ENCODE results near the gene SPIB. TPM values are rescaled to one million over a fixed set of nuclear protein-coding genes. Genes with fewer than 3 reads are reported as not detected.
A peak's percentile ranks its signal among the peaks of the same experiment; 100 is the strongest.

Gene SPIB
- total RNA-seq, 1 experiment from 2014 or later, result 0.50 TPM

DNA sequence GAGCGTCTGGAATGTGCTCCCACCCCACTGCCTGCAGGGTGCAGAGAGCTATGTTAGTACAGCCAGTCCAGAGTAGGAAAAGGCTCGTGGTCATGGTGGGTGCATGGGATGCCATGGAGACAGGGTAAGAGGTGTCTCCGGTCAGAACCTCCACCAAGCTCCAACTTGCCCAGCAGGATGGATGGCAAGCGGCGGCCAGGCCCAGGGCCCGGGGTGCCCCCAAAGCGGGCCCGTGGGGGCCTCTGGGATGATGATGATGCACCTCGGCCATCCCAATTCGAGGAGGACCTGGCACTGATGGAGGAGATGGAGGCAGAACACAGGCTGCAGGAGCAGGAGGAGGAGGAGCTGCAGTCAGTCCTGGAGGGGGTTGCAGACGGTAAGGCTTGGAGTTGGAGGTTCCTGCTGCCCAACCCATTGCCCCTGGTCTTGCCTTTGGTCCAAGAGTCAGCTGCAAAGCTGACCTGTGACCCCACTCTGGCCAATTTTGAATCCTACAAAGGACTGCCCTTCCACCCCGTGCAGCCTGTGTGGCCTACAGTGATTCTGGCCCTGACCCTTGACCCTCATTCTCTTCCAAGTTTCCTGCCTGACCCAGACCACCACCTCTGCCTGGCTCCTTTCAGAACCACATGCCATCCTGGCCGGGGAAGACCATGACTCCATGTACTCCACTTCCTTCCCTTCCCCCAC, 19.9 kb upstream of the SPIB start:
- H3K4me1 ChIP-seq, result peaks cover 7% of the 10 kb centered on the region; the same call in 1 of the 2 replicates
- Mint-ChIP-seq H3K27me3 (ENCODE audit: insufficient read depth, unreplicated experiment) (no peaks in the 10 kb centered on the region), H3K36me3 (ENCODE audit: insufficient read depth, unreplicated experiment) (peaks cover 70% of the 10 kb centered on the region), H3K27ac (ENCODE audit: unreplicated experiment) (peak overlapping the region; percentile 73), H3K4me3 (ENCODE audit: unreplicated experiment) (no peak overlapping the region), H3K9me3 (ENCODE audit: unreplicated experiment) (no peaks in the 10 kb centered on the region), H3K4me1 (ENCODE audit: low read depth, unreplicated experiment) (peaks cover 19% of the 10 kb centered on the region)
- DNase-seq, result no peak
- ChIA-PET POLR2A (no interaction called here), CTCF (interaction anchor here (0.5 to 0.7 kb wide), 2 partner anchors 28 to 45 kb away, joined by 6 read pairs; no protein-coding TSS in a partner anchor)
- BruUV-seq (replicated peaks), result no TSS peak
- H3K9me3 ChIP-seq, result no peaks in the 10 kb centered on the region
- TF ChIP-seq, protein P1, sequence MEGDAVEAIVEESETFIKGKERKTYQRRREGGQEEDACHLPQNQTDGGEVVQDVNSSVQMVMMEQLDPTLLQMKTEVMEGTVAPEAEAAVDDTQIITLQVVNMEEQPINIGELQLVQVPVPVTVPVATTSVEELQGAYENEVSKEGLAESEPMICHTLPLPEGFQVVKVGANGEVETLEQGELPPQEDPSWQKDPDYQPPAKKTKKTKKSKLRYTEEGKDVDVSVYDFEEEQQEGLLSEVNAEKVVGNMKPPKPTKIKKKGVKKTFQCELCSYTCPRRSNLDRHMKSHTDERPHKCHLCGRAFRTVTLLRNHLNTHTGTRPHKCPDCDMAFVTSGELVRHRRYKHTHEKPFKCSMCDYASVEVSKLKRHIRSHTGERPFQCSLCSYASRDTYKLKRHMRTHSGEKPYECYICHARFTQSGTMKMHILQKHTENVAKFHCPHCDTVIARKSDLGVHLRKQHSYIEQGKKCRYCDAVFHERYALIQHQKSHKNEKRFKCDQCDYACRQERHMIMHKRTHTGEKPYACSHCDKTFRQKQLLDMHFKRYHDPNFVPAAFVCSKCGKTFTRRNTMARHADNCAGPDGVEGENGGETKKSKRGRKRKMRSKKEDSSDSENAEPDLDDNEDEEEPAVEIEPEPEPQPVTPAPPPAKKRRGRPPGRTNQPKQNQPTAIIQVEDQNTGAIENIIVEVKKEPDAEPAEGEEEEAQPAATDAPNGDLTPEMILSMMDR (IDR thresholded peaks at IDR 0.05; ENCODE audit: insufficient read depth in 1 of 2, low read depth in 1 of 2, low read length in 1 of 2, severe bottlenecking in 1 of 2, unreplicated experiment in 1 of 2), result no peak
- intact Hi-C loops (cut with micrococcal nuclease; ENCODE audit: unreplicated experiment), result no loop called here
- H3K4me3 ChIP-seq (ENCODE audit: low read depth, low read length), result no peak overlapping the region
- peaks cover 5% of the 10 kb centered on the region; the same call in 1 of the 2 replicates for H3K36me3 ChIP-seq (ENCODE audit: control insufficient read depth, insufficient read depth, low read length)
- H3K27me3 ChIP-seq (replicated peaks; ENCODE audit: control insufficient read depth, insufficient read depth, low read length), result no peaks in the 10 kb centered on the region

DNA sequence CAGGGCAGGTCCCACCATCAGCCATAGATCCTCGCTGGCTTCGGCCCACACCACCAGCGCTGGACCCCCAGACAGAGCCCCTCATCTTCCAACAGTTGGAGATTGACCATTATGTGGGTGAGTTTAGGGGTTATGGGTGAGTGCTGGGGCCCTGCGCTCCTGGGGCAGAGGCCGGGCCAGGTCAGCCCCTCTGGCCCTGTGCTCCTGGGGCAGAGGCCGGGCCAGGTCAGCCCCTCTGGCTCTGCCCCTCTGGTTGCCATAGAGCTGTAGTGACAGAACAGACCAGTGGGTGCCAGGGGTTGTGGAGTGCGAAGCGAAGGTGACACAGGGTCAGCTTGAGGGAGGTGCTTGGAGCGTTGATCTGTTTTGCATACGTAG, 19.4 kb upstream of the SPIB start:
- Mint-ChIP-seq H3K27ac (ENCODE audit: unreplicated experiment) (peak overlapping the region; percentile 73), H3K4me1 (ENCODE audit: low read depth, unreplicated experiment) (peaks cover 16% of the 10 kb centered on the region), H3K4me3 (ENCODE audit: unreplicated experiment) (no peak overlapping the region), H3K9me3 (ENCODE audit: unreplicated experiment) (no peaks in the 10 kb centered on the region), H3K36me3 (ENCODE audit: insufficient read depth, unreplicated experiment) (peaks cover 70% of the 10 kb centered on the region), H3K27me3 (ENCODE audit: insufficient read depth, unreplicated experiment) (no peaks in the 10 kb centered on the region)
- peaks cover 7% of the 10 kb centered on the region; the same call in 1 of the 2 replicates for H3K4me1 ChIP-seq
- no peak for DNase-seq
- TF ChIP-seq, protein P1 (IDR thresholded peaks at IDR 0.05; ENCODE audit: insufficient read depth in 1 of 2, low read depth in 1 of 2, low read length in 1 of 2, severe bottlenecking in 1 of 2, unreplicated experiment in 1 of 2), result no peak
- no peaks in the 10 kb centered on the region for H3K27me3 ChIP-seq (replicated peaks; ENCODE audit: control insufficient read depth, insufficient read depth, low read length)
- CTCF ChIA-PET, result no interaction called here
- H3K9me3 ChIP-seq, result no peaks in the 10 kb centered on the region
- no TSS peak for BruUV-seq (replicated peaks)
- H3K4me3 ChIP-seq (ENCODE audit: low read depth, low read length), result no peak overlapping the region
- peaks cover 5% of the 10 kb centered on the region; the same call in 1 of the 2 replicates for H3K36me3 ChIP-seq (ENCODE audit: control insufficient read depth, insufficient read depth, low read length)
- intact Hi-C loops (cut with micrococcal nuclease; ENCODE audit: unreplicated experiment), result no loop called here
- POLR2A ChIA-PET, result no interaction called here

DNA sequence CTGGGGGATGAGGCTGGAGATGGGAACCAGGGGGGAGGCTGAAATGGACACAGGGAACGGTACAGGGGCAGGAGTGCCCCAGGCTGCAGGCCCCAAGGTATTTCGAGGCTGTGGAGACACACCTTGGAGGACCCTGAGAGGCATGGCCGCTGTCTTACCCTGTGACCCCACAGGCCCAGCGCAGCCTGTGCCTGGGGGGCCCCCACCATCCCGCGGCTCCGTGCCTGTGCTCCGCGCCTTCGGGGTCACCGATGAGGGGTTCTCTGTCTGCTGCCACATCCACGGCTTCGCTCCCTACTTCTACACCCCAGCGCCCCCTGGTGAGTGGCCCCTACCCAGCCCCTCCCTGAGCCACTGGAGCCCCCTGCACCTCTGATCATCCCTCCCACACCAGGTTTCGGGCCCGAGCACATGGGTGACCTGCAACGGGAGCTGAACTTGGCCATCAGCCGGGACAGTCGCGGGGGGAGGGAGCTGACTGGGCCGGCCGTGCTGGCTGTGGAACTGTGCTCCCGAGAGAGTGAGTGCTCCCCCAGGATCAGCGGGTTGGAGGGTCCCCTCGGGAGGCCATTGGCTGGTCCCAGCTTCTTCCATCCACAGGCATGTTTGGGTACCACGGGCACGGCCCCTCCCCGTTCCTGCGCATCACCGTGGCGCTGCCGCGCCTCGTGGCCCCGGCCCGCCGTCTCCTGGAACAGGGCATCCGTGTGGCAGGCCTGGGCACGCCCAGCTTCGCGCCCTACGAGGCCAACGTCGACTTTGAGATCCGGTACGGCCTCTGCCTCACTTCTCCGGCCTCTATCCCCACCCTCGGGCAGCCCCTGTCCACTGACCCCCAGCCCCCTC, 16.9 kb upstream of the SPIB start:
- TF ChIP-seq, protein P1 (IDR thresholded peaks at IDR 0.05; ENCODE audit: insufficient read depth in 1 of 2, low read depth in 1 of 2, low read length in 1 of 2, severe bottlenecking in 1 of 2, unreplicated experiment in 1 of 2), result no peak
- Mint-ChIP-seq H3K27me3 (ENCODE audit: insufficient read depth, unreplicated experiment) (no peaks in the 10 kb centered on the region), H3K36me3 (ENCODE audit: insufficient read depth, unreplicated experiment) (peaks cover 71% of the 10 kb centered on the region), H3K27ac (ENCODE audit: unreplicated experiment) (no peak overlapping the region), H3K4me3 (ENCODE audit: unreplicated experiment) (no peak overlapping the region), H3K4me1 (ENCODE audit: low read depth, unreplicated experiment) (peaks cover 8% of the 10 kb centered on the region), H3K9me3 (ENCODE audit: unreplicated experiment) (no peaks in the 10 kb centered on the region)
- no peaks in the 10 kb centered on the region for H3K9me3 ChIP-seq
- CTCF ChIA-PET, result no interaction called here
- TSS peak; percentile 46 for BruUV-seq (replicated peaks)
- intact Hi-C loops (cut with micrococcal nuclease; ENCODE audit: unreplicated experiment), result no loop called here
- H3K27me3 ChIP-seq (replicated peaks; ENCODE audit: control insufficient read depth, insufficient read depth, low read length), result no peaks in the 10 kb centered on the region
- no peaks in the 10 kb centered on the region for H3K4me1 ChIP-seq
- DNase-seq, result no peak
- H3K36me3 ChIP-seq (ENCODE audit: control insufficient read depth, insufficient read depth, low read length), result peaks cover 5% of the 10 kb centered on the region; the same call in 1 of the 2 replicates
- H3K4me3 ChIP-seq (ENCODE audit: low read depth, low read length), result no peak overlapping the region
- POLR2A ChIA-PET, result no interaction called here
